Activated CD4-positive, CD25-positive, alpha-beta regulatory T cell (primary cell): ENCODE data around the gene CAMK2N1.

Source experiments
- DNase-seq, 4 experiments: peaks; one replicate each; lab custom pipeline; 2025; lab: John Stamatoyannopoulos, UW

Gene CAMK2N1

DNA sequence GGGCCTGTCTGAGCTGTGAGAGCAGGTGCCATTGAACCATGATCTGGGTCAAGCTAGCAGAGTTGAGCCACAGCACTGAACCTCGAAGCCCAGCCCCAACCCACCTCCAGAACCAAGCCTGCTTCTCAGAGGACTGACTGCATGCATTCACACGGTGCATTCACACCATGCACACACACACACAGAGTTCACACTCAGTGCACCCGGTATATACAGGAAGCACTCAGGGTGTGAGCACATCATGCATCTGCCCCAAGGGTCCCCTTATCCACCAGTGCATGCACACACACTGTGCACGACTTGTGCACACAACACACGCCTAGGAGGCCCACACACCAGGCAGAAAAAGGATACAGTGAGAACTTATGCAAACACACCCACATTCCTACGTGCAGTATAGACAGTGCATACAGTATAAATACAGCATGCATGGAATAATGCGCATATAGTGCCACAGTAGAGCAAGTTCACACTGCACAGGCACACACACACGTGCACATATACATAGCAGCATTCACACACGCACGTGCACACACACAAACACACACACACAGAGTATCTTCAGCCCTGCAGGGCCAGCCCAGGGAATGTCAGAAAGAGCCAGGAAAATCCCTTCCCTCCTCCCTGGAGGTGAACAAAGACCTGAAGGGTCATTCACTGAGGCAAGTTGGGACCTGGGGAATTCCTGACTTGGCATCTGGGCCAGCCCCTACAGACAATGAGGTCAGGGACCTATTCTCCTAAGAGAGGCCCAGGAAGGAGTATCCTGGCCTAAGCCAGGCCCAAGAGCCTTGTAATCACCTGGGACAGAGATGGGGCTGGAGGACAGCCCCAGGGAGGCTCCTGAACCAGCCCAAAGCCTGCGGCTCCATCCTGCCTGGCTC lies 42.1 kb downstream of the CAMK2N1 start:
- no peak for DNase-seq

DNA sequence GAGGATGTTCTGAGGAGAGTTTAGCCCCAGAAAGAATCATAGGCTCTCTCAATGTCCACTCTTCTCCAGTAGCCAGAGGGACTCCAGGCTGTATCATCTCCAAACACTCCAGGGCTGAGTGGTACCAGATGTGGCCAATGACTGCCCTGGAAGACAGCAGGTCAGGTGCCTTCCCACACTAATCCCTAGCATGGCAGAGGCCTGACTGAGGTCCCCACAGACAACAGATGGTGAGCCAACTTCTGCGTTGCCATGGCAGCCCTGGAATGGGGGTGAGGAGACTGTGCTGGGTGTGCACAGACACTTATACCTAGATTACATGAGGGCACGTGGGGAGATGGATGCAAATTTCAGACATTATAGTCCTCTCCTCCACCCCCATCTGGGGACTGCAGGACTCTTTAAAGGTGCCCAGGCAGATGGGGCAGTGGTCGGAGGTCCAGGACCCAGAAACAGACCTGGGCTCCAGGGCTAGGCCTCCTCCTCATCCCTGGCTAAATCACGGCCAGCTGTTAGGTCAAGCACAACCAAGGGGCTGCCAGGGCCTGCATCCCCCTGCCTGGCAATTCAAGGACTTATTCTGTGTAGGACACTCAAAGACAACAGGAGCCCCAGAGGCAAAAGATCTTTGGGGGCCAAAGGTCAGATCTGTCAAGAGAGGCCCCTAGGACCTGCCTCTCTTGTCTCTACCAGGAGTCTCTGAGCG lies 42.9 kb downstream of the CAMK2N1 start:
- no peak for DNase-seq

DNA sequence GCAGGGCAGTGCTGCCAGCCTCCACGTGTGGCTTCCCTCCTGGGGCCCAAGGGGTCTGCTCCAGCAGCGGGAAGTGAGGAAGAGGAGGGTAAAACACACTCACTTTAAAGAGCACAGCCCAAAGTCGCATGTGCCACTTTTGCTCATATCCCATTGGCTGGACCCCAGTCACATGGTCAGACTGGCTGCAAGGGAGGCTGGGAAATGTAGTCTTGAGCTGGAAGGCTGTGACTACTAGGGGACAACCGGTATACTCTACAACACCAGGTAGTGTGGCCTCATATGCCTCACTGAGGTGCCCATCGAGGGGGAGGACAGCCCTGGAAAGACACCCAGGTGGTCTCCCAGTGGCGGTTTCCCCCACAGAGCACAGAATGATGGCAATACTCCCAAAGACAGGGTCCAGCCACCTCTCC lies 45.2 kb downstream of the CAMK2N1 start:
- DNase-seq = peak in 1 of 4 experiments; percentile 5

DNA sequence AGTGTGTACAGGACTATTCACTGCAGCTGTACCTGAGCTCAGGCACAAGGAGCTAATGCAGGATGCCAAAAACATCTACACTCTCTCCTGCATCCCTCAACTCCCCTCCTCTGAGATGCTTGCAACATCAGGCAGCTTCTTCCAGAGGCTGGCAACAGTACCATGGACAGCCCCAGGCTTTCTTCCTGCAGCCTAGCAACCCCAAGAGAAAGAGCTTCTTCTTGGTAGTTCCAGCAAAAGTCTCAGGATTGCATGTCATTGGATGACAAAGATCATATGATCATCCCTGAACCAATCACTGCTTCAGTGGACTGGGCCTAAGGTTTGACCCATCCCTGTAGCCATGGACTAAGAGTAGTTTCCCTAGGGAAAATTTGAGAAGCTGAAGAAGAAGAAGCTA lies 46.7 kb downstream of the CAMK2N1 start:
- no peak for DNase-seq

DNA sequence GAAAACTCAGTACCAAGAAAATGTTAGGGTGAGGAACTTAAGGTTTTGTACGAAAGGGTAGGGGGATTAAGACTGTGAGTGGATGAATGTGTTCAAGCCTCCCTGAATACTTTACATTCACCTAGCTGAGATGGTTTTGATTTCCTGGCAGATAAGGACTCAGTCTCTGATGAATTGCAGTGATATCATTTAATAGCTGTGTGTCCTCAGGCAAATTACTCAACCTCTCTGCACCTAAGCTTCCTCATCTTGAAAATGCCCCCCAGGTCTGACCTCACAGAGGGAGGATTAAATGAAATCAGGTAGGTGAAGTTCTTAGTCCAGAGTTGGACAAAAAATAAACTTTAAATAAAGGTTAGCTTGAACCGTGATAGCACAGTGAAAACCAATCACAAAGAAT lies 48.4 kb downstream of the CAMK2N1 start:
- no peak for DNase-seq

DNA sequence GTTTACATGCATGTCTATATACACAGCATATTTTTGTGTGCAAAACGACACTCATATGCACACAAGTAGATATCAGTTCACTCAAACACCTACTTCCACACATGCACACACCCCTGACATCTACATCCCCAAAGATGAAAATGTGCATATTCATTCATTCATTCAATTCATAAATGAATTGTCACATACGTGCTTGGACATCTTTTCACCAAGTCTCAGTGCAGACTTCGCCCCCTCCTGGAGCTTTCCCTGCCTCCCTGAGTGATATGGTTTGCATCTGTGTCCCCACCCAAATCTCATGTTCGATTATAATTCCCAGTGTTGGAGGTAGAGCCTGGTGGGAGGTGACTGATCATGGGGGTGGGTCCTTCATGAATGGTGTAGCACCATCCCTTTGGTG lies 53.1 kb downstream of the CAMK2N1 start:
- no peak for DNase-seq
